Measurements from ENCODE around the gene PRSS33.

PRSS33 gene

GRCh38 chr16:2817340-2818271, 30.2 kb upstream of the PRSS33 start:
- DNase-seq: no peak
- TF ChIP-seq GATA1 (IDR thresholded peaks at IDR 0.05; ENCODE audit: low read depth, low read length): no peak
- TF ChIP-seq POLR2A (IDR thresholded peaks at IDR 0.05; ENCODE audit: low read length): no peak

GRCh38 chr16:2816751-2817339, 29.5 kb upstream of the PRSS33 start, which contains the start of gene PRSS21:
Gene PRSS21, plus strand, starts transcription at chr16:2817237. Its CDS starts 32 bp downstream, at chr16:2817269.
- TF ChIP-seq GATA1 (IDR thresholded peaks at IDR 0.05; ENCODE audit: low read depth, low read length) (no peak), POLR2A (IDR thresholded peaks at IDR 0.05; ENCODE audit: low read length) (no peak)
- DNase-seq: peak; percentile 25 to 27

GRCh38 chr16:2815299-2815771, 28.0 kb upstream of the PRSS33 start:
- no peak for DNase-seq
- TF ChIP-seq GATA1 (IDR thresholded peaks at IDR 0.05; ENCODE audit: low read depth, low read length) (no peak), POLR2A (IDR thresholded peaks at IDR 0.05; ENCODE audit: low read length) (no peak)

- TF ChIP-seq POLR2A (IDR thresholded peaks at IDR 0.05; ENCODE audit: low read length) (no peak), GATA1 (IDR thresholded peaks at IDR 0.05; ENCODE audit: low read depth, low read length) (no peak)
- no peak for DNase-seq
These were observed 27.4 kb upstream of the PRSS33 start for GRCh38 chr16:2814551-2815298.

GRCh38 chr16:2813771-2814221, 26.4 kb upstream of the PRSS33 start:
- TF ChIP-seq GATA1 (IDR thresholded peaks at IDR 0.05; ENCODE audit: low read depth, low read length): no peak
- TF ChIP-seq POLR2A (IDR thresholded peaks at IDR 0.05; ENCODE audit: low read length): no peak
- no peak for DNase-seq

- TF ChIP-seq GATA1 (IDR thresholded peaks at IDR 0.05; ENCODE audit: low read depth, low read length): no peak
- no peak for TF ChIP-seq POLR2A (IDR thresholded peaks at IDR 0.05; ENCODE audit: low read length)
- DNase-seq: no peak
These were observed 24.5 kb upstream of the PRSS33 start for GRCh38 chr16:2811703-2812471.

- DNase-seq: no peak
- TF ChIP-seq POLR2A (IDR thresholded peaks at IDR 0.05; ENCODE audit: low read length) (no peak), GATA1 (IDR thresholded peaks at IDR 0.05; ENCODE audit: low read depth, low read length) (no peak)
These were observed 23.3 kb upstream of the PRSS33 start for GRCh38 chr16:2810651-2811050.

GRCh38 chr16:2809149-2809760, 21.9 kb upstream of the PRSS33 start:
- no peak for DNase-seq

GRCh38 chr16:2808181-2808580, 20.8 kb upstream of the PRSS33 start:
- TF ChIP-seq POLR2A (IDR thresholded peaks at IDR 0.05; ENCODE audit: low read length) (no peak), GATA1 (IDR thresholded peaks at IDR 0.05; ENCODE audit: low read depth, low read length) (no peak)
- DNase-seq: no peak

More at GRCh38 chr16:2809149-2809760, 21.9 kb upstream of the PRSS33 start:
- no peak for TF ChIP-seq GATA1 (IDR thresholded peaks at IDR 0.05; ENCODE audit: low read depth, low read length)
- no peak for TF ChIP-seq POLR2A (IDR thresholded peaks at IDR 0.05; ENCODE audit: low read length)

- TF ChIP-seq GATA1 (IDR thresholded peaks at IDR 0.05; ENCODE audit: low read depth, low read length) (no peak), POLR2A (IDR thresholded peaks at IDR 0.05; ENCODE audit: low read length) (no peak)
- DNase-seq: no peak
These were observed 18.9 kb upstream of the PRSS33 start for GRCh38 chr16:2806286-2806685.

GRCh38 chr16:2804728-2805127, 17.4 kb upstream of the PRSS33 start:
- no peak for TF ChIP-seq POLR2A (IDR thresholded peaks at IDR 0.05; ENCODE audit: low read length)
- no peak for TF ChIP-seq GATA1 (IDR thresholded peaks at IDR 0.05; ENCODE audit: low read depth, low read length)
- no peak for DNase-seq

GRCh38 chr16:2803545-2804195, 16.3 kb upstream of the PRSS33 start:
- no peak for DNase-seq
- TF ChIP-seq GATA1 (IDR thresholded peaks at IDR 0.05; ENCODE audit: low read depth, low read length): no peak
- TF ChIP-seq POLR2A (IDR thresholded peaks at IDR 0.05; ENCODE audit: low read length): no peak

Data from erythroblast (primary cell).